CD4-positive, alpha-beta T cell treated with Interleukin-1 beta for 1 hour (primary cell): Measurements from ENCODE around the gene COL4A1.

Experiments
- DNase-seq, 2 donors: peaks; one replicate each; pipeline ENCODE4 v3.0.0-alpha.2; 2020 to 2022

Gene COL4A1

GRCh38 chr13:110156301-110157049 is 150.5 kb downstream of the COL4A1 start:
- DNase-seq, result no peak

GRCh38 chr13:110155072-110155471 is 151.9 kb downstream of the COL4A1 start:
- no peak for DNase-seq

GRCh38 chr13:110154410-110154933 is 152.5 kb downstream of the COL4A1 start:
- no peak for DNase-seq

GRCh38 chr13:110152351-110152750 is 154.6 kb downstream of the COL4A1 start:
- no peak for DNase-seq

DNA sequence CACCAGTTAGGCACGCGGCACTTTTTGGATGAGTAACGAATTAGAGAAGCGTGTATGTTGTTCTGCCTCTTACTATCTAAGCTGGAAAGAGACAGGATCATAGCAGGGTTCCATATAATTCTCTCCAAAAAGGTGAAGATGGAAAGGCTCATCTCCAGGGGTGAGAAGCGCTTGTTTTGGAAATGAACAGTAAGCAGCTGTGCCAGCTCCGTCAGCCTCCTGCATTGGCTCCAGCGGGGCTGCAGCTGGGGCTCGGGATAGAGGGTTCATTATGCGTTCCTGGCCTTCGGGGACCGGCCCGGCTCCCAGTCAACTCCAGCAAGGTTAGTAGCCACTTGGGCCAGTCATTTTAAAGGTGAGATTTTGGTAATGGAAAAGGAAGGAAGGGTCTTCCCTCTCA is 155.5 kb downstream of the COL4A1 start:
- no peak for DNase-seq

DNA sequence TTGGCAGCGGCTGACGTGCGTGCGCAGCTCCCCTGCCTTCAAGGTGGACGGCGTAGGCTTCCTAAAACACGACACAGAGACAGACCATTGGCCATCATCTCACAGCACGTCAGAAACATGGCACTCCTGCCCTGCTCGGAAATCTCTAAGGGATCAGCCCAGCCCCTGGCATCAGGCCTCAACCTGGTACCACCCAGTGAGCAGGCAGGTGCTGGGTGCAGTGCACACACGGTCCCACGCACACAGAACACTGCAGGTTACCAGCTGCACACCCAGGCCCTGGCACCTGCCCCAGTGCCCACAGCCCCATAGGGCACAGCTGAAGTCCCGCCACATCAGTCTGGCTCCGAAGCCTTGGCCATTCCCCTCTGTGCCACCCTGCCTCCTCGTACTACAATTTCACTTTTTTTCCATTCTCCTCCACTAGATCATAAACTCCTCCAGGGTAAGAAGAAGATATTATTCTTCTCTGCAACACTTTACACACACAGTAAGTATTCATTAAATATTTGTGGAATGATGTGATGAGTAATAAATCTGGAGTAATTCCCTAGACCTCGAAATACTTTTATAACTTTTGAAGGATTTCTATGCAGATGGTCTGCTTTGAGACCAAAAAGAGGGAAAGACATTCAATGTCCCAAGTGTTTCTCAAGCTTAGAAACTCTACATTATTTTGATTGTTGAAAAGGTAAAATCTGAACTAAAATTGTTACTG is 156.4 kb downstream of the COL4A1 start:
- DNase-seq, result no peak

DNA sequence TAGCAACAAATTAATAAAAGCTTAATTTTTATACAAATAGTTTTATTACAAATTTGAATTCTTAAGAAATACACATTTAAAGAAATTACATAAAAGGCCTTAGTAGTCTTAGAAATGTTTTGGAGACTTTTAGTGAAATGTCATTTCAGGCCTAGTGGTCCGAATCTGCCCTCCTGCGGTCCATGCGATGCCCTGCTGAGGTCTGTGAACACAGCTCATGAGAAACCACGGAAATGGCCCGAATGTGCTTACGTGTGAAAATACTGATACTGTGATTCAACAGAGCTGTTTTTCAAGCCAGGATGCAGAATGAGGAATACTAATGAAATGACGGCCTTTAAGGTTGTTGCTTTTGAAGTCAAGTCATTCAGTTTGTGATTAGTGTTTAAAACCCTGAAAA is 157.9 kb downstream of the COL4A1 start:
- no peak for DNase-seq

GRCh38 chr13:110140099-110140498 is 166.9 kb downstream of the COL4A1 start:
- DNase-seq, result no peak

DNA sequence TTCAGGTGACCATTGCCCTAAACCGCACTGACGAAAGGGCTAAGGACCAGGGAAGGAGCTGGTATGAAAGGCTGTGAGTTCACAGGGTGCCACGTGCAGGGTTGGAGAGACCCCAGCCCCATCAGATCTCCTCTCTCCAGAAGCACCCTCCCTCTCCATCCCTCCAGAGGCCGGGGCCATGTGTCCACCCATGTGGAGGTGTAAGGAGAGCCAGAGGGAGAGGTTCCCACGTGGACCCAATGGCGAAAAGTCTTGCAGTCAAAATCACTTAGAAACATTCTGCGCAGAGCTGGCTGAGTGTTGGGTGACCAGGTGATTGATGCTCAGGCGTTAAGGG is 168.3 kb downstream of the COL4A1 start:
- no peak for DNase-seq

GRCh38 chr13:110138010-110138699 is 168.8 kb downstream of the COL4A1 start:
- peak; percentile 30 to 69 for DNase-seq

GRCh38 chr13:110137680-110138009 is 169.3 kb downstream of the COL4A1 start:
- peak in 1 of 2 donors; percentile 39 for DNase-seq

DNA sequence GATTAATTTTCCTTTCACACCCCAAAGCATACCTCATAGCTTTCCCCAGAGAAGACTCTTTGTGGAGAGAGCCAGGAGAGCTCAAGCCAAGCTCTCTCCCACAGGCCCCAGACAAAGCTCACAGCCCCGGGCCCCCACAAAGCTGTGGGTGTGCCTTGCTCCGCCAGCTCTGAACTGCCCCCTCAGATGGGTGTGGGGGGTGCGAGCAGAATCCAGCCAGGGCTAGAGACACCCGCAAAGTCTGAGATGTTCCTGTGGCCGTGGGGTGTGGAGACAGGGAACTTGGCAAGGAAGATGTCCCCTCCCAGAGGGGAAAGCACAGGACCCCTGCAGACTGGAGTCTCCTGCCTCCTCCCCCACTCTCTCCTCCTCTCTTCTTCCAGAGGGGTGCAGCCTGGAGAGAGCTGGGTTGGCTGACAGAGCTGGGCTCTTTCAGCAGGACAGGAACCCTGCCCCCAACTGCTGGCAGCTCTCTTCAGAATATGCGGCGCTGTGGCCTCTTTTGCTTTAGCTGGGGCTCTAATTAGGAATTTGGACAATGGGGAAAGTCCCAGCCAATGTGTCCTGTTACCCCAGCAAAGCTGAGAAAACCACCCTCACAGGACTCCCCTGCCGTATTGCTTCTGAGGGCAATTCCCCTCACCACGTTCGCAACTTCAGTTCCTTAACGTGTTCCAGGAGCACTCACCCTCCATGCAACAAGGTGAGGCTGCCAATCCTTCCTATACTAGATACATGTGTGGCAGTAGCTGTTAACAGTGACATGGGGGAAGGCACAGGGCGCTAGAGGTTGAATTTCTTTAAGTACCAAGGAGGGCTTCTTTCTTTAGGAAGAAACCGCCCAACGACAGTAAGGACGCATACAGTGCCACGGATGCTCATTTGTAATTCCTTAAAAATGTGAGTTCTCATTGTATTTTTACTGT is 170.0 kb downstream of the COL4A1 start:
- DNase-seq, result no peak

DNA sequence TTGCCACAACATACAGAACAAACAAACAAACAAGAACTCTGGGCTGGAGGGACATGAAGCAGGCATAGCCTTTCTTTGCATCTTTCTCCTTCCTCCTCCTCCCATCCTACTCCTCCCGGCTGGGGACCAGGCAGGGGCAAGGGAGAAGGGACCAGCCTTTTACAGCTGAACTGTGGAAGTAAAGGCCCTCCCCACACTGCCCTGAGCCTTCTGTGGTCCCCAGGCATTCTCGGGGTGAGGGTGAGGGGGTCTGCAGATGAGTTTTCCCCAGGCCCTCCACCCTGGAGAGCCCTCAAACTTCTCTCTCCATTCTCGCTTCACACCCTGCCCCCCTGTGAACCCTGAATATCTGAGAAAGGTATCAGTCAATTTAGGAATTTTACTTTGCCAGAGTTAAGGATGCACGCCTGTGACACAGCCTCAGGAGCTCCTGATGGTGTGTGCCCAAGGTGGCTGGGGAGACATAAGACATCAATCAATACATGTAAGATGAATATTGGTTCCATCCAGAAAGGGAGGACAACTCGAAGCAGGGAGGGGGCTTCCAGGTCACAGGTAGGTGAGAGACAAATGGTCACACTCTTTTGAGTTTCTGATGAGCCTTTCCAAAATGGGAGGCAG is 170.9 kb downstream of the COL4A1 start:
- no peak for DNase-seq

- DNase-seq, result no peak
These were observed 172.2 kb downstream of the COL4A1 start for GRCh38 chr13:110134801-110135200.

- DNase-seq, result no peak
These were observed 173.3 kb downstream of the COL4A1 start for GRCh38 chr13:110133425-110134235.

DNA sequence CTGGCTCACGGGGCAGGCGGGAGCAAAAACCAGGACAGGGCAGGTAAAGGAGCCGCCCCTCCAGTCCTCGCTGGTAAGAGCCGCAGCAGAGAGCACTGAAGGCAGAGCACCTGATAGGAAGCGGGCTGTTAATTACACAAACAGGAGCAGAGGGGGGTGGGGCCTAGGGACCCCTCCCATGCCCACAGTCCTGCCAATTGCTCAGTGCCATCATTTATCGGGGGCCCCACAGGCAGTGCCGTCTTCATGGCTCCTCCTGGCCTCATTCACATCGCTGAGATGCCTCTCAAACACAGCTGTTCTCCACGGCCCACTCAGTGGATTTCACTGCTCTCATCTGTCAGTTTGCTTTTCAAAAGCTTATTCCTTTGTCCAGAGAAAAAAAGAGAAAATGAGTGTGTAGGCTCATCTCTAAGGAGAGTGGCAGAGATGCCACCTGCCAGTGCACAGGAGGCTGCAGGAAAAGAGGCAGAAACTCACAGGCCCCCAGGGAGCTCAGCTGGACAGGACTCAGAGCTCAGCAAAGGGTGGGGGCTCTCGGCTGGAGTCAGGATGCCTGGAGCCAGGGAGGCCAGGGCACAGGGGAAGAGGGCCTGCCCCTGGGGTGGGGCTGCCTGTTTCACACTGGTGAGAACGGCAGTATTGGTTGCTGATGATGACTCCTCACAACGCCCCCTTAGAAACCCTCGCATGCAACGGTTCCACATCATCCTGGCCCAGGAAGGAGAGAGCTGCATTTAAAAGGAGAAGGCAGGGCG is 174.6 kb downstream of the COL4A1 start:
- no peak for DNase-seq

DNA sequence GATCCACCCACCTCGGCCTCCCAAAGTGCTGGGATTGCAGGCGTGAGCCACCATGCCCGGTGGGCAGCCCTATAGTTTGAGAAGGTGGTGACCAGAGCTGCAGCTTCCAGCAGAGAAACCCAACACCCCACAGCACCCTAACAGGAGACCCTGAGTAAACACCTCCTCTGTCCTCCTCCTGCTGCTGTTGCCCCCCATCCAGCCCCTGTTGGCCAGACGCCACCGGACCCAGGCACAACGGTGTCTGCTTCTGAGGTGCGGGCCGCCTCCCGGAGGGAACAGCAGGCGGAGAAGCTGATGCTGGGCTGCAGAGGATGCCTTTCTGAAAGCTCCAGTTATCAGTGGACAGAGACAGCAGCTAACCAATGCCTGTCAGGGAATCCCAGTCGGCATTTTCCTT is 175.5 kb downstream of the COL4A1 start:
- no peak for DNase-seq

- DNase-seq, result no peak
These were observed 176.5 kb downstream of the COL4A1 start for GRCh38 chr13:110130431-110130830.

- DNase-seq, result no peak
These were observed 177.3 kb downstream of the COL4A1 start for GRCh38 chr13:110129539-110130186.

DNA sequence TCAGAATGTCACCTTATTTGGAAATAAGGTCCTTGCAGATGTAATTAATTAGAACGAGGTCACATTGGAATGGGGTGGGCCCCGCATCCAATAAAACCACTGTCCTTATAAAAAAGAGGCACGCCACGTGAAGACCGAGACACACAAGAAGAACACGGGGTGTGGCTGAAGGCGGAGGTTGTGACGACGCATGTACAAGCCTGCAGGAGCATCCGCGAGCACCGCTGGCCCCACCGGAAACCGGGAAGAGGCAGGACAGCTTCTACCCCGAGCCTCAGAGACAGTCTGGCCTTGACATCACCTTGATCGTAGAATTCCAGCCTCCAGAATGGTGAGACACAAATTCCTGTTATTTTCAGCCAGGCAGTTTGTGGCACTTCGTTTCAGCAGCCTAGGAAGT is 177.9 kb downstream of the COL4A1 start:
- no peak for DNase-seq
